Measurements from ENCODE around the gene NDST1.

DNA sequence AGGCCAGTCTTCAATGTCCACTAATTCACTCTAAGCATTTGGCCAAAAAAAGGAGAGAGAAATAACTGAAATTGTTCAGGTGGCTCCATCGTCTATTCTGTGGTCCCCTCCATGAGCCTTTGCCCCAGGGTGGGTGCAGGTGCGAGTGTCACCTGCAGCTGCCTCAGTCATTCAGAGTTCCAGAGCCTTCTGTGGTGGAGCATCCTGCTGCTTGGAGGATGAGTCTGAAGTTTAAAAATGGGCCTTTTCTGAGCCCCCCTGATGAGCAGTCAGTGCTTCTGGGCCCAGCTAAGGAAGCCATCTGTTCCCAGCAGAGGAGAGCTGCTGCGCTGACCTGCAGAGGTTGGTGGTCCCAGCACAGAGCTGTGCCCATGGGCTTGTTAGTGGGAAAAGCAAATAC lies 48.2 kb downstream of the NDST1 start:
- TF ChIP-seq, protein P1, sequence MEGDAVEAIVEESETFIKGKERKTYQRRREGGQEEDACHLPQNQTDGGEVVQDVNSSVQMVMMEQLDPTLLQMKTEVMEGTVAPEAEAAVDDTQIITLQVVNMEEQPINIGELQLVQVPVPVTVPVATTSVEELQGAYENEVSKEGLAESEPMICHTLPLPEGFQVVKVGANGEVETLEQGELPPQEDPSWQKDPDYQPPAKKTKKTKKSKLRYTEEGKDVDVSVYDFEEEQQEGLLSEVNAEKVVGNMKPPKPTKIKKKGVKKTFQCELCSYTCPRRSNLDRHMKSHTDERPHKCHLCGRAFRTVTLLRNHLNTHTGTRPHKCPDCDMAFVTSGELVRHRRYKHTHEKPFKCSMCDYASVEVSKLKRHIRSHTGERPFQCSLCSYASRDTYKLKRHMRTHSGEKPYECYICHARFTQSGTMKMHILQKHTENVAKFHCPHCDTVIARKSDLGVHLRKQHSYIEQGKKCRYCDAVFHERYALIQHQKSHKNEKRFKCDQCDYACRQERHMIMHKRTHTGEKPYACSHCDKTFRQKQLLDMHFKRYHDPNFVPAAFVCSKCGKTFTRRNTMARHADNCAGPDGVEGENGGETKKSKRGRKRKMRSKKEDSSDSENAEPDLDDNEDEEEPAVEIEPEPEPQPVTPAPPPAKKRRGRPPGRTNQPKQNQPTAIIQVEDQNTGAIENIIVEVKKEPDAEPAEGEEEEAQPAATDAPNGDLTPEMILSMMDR (IDR thresholded peaks at IDR 0.05; ENCODE audit: insufficient read depth, low read depth, low read length) = no peak
- TF ChIP-seq EZH2 (IDR thresholded peaks at IDR 0.05; ENCODE audit: insufficient read depth, low read length) = no peak

Measured in astrocyte (in vitro differentiated cells and primary cell).